A549 treated with AZD9567 at 1 μM for 4 hours (cell line): ENCODE measurements around the gene ATP7B. TPM values are rescaled to one million over a fixed set of nuclear protein-coding genes. Genes with fewer than 3 reads are reported as not detected.

ENCODE experiments used
- total RNA-seq: library from RNA; stranded (reverse); fragments of 200-300 nt; extraction: Qiagen RNA extraction; gene quantifications from 5 replicates; pipeline ENCODE4 v1.2.3, GENCODE V29; 2022; ENCODE audit not compliant: insufficient read depth

Gene ATP7B
- total RNA-seq: 1.8 to 3.5 TPM (median 2.1 TPM) in 5 replicates

DNA sequence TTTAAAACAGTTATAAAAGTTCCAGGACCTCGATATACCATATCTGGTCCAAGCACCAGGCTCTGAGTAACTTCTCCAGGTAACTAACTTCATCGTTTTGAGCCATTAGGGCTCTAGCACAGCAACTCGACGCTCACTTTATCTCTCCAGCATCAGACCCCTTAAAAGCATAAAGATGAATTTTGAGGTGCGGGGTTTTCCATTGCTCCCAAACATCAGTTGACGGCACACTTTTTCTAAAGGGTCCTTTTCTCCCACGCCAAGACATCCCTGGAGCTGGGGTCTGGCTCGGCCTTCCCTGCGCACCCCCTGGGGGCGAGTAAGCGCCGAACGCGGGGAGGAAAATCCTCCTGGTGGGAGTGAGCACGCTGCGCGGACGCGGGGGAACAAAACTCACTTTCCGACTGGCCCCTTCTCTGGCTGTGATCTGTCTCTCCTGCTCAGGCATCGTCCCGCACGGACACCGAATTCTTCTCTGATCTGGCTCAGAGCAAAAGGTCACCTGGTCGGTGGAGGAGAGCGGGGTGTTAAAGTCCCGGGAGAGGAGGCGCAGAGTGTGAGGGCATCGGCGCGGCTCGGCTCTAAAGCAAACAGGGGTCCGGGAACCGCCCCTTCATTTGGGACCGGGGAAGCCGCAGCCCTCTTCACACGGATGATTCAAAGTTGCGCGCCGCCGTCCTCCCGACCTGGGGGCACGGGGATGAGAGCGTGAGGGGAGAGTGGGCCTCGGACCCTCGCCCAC, at the start of gene ATP7B:
ATP7B (minus strand) TSS at position 561 of the 742 bp plus-strand sequence; CDS start at position 448, 113 bp downstream.

DNA sequence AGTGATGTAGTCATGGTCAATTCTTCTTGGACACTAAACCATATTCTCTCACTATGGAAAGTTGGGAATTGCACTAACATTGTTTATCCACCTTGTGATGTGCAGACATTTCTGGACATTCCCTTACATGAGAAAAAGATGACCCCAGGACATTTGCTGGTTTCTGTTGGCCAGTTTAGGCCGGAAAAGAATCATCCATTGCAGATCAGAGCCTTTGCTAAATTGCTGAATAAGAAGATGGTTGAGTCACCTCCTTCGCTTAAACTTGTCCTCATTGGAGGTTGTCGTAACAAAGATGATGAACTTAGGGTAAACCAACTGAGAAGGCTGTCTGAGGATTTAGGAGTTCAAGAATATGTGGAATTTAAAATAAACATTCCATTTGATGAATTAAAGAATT, 13.2 kb upstream of the ATP7B start, which contains the start of gene UTP14C:
UTP14C (plus strand) TSS at position 211 of the 400 bp plus-strand sequence. CDS start 4,114 bp downstream, outside the sequence.

DNA sequence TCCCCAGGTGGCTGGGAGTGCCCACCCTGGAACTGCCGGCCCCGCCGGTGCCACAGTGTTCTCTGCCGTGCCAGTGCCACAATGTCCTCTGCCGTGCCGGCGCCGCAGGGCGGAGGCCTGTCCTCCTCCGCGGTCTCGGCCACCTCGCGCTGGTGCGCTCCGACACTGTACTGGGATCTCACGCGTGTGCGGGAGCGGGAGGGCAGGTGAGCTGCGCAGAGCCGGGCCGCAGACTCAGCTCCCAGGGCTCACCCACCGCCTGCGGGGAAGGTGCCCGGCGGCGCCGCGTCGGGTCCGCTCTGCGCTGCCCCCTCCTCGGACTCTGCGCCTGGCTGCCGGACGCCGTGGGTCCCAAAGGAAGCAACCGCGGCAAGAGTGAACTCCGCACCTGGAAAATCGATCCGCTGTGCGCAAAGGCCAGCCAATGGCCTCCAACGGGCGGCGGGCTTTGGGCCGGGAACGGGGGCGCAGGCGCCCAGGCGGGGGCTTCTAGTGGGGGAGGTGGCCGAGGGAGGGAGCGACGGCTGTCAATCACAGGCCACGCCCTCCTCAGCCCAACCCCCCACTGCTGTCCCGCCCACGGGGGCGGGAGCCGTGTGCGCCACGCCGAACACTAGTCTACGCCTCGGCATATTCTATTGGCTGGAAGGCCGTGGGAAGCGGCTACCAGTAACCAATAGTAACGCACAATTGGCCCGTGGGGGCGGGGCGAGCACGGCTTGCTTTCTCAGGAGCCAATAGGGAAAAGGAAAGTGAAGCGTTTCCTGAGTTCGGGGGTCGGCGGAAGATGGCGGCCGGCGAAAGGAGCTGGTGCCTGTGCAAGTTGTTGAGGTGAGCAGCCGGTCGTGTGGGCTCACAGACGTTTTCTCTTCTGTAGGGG, 622 bp upstream of the ATP7B start, which contains the start of gene ALG11:
ALG11 (plus strand) TSS at position 767 of the 880 bp plus-strand sequence; CDS start at position 788, 21 bp downstream.

Other genes starting within 250 kb of the ATP7B start
- 3.9 to 8.5 TPM (median 4.1 TPM) in 5 replicates for gene DHRS12, start 207.3 kb downstream of the ATP7B start, total RNA-seq
- not detected in 5 replicates for gene TMEM272, start 166.3 kb downstream of the ATP7B start, total RNA-seq
- gene CCDC70, start 149.5 kb downstream of the ATP7B start, total RNA-seq: 0.07 TPM in 1 of 5 replicates, not detected in the others
- gene ALG11, start 948 bp upstream of the ATP7B start, total RNA-seq: 3.5 to 7.3 TPM (median 6.6 TPM) in 5 replicates
- gene UTP14C, start 13.2 kb upstream of the ATP7B start, total RNA-seq: 5.3 to 8.5 TPM (median 6.1 TPM) in 5 replicates
- gene NEK5, start 117.6 kb upstream of the ATP7B start, total RNA-seq: 0.04 to 0.10 TPM (median 0.05 TPM) in 4 of 5 replicates, not detected in the other
- gene NEK3, start 148.1 kb upstream of the ATP7B start, total RNA-seq: 5.5 to 13.1 TPM (median 7.3 TPM) in 5 replicates